CD4-positive, alpha-beta T cell treated with Interferon alpha-2 for 1 hour (primary cell): Measurements from ENCODE around the gene ODAD4.
A peak's percentile ranks its signal among the peaks of the same experiment; 100 is the strongest.

Experiments used
- DNase-seq, 2 donors: peaks; one replicate each; pipeline ENCODE4 v3.0.0-alpha.2; 2020 to 2022

The ODAD4 gene

DNA sequence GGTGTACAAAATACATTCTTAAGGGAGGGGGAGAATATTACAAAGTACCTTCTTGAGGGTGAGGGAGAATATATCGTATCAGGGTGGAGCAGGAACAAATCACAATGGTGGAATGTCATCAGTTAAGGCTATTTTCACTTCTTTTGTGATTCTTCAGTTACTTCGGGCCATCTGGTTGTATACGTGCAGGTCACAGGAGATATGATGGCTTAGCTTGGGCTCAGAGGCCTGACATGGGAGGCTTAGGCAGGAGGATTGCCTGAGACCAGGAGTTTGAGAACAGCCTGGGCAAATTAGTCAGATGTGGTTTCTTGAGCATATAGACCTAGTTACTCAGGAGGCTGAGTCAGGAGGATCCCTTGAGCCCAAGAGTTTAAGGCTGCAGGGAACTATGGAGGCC is 13.1 kb downstream of the ODAD4 start:
- no peak for DNase-seq

- DNase-seq: no peak
Observed at GRCh38 chr17:41944943-41945342, 14.5 kb downstream of the ODAD4 start.

GRCh38 chr17:41948762-41949460 is 18.5 kb downstream of the ODAD4 start:
- DNase-seq: no peak

DNA sequence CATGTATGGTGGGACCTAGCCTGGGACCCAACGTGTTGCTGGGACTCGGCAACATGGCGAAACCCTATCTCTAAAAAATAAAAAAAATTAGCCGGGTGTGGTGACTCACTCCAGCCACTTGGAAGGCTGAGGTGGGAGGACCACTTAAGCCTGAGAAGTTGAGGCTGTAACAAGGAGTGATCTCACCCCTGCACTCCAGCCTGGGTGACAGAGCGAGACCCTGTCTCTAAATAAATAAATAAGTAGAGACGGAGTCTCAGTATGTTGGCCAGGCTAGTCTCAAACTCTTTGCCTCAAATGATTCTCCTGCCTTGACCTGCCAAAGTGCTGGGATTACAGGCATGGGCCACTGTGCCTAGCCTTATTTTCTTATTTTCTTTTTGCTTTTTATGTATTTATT is 26.1 kb downstream of the ODAD4 start:
- no peak for DNase-seq

- no peak for DNase-seq
Observed at GRCh38 chr17:41957031-41957868, 26.8 kb downstream of the ODAD4 start.

DNA sequence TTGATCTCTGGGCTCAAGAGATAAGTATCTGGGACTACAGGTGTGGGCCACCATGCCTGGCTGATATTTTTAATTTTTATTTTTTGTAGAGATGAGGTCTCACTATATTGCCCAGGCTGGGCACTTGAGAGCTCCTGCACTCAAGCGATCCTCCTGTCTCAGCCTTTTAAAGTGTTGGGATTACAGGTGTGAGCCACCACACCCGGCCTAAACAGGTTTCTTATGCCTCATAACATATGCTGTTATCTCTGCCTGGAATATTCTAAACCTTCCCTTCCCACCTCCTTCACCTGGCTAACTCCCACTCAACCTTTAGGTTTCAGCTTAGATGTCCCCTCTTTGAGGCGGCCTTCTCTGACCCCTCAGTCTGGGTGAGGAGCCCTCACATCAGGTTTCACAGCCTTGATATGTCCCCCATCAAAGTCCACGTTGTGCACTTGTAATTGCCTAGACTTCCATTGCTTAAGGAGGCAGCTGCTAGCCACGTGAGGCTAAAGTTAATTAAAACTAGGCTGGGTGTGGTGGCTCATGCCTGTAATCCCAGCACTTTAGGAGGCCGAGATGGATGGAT is 27.5 kb downstream of the ODAD4 start:
- DNase-seq: no peak

GRCh38 chr17:41959030-41959335 is 28.6 kb downstream of the ODAD4 start:
- DNase-seq: no peak

GRCh38 chr17:41959336-41960095 is 29.1 kb downstream of the ODAD4 start:
- DNase-seq: no peak

- DNase-seq: no peak
Observed at GRCh38 chr17:41962111-41962510, 31.7 kb downstream of the ODAD4 start.

GRCh38 chr17:41962768-41963434 is 32.5 kb downstream of the ODAD4 start:
- DNase-seq: peak; percentile 72 to 78

- DNase-seq: peak; percentile 77 to 86
Observed at GRCh38 chr17:41965694-41966462, 35.5 kb downstream of the ODAD4 start.

GRCh38 chr17:41966463-41967140 is 36.2 kb downstream of the ODAD4 start, which contains the start of gene CNP:
Gene CNP, plus strand, starts transcription at chr17:41966795. Its CDS starts 90 bp downstream, at chr17:41966885.
- peak; percentile 91 to 95 for DNase-seq

DNA sequence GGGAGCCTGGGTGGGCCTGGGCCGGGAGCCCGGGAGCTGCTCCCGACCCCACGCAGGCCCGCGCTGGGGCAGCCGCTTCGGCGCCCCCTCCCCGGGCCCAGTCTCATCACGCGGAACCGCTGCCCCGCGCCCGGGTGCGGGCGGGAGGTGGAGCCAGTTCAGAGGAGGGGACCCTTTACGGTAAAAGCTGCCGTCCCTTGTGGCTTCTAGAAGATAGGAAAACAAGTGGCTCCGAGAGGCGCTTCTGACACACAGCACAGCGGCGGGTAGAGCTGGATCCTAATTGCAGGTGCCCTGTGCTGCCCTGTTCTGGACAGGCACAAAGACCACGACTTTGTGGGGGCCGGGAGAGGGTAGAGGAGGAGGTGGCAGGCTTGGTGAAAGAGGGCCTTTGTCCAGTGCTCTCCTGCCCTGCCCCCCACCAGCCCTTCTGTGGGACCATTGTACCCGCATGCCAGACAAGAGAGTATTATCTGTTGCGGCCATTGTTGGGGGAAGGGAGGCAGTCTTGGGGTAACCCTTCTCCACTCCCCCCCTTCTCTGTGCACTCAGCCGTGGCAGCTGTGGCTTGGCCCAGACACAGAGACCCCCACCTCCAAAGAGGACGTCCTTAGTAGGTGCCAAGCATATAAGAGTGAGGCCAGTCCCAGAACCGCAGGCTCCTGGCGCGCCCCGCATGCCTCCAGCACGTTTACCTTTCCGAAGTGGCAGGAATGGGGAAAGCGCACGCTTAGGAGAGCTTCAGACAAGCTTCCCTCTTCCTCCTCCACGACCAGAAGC is 36.9 kb downstream of the ODAD4 start:
- DNase-seq: peak; percentile 70 to 75

GRCh38 chr17:41967921-41968578 is 37.6 kb downstream of the ODAD4 start:
- DNase-seq: no peak

GRCh38 chr17:41968676-41969075 is 38.3 kb downstream of the ODAD4 start:
- no peak for DNase-seq

GRCh38 chr17:41970901-41971331 is 40.5 kb downstream of the ODAD4 start:
- DNase-seq: no peak

DNA sequence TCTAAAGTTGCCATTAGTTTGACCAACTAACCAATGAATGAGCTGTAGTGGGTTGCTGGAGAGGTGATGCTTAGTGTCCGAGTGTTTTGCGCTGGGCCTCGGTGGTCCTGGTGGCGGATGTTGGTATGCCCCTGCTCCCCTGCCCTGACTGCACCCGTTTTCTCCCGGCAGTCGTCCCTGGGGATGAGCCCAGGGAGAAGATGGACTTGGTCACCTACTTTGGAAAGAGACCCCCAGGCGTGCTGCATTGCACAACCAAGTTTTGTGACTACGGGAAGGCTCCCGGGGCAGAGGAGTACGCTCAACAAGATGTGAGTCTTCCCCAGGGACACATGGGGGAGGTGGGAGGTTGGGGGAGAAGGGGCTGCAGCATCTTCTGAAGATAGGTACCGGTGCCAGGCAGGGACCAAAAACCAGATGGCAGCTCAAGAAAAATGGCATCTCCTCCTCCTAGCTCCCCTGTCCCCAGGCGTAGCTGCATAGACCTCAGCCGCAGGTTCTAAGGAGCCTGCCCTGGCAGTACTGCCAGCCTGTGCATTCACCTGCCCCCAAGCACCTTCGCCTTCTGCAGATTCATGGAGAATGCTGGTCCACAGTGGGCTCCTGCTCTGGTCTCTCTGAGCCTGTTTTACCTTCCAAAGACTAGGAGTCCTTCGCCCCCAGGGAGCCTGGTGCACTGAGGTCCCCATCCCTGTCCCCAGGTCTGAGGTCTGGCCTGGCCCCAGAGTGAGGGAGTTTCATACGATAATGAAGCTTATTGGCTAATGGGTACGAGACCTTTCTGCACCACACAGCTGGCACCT is 41.5 kb downstream of the ODAD4 start:
- DNase-seq: no peak

- peak in 1 of 2 donors; percentile 28 for DNase-seq
Observed at GRCh38 chr17:41972571-41973407, 42.4 kb downstream of the ODAD4 start.
